ENCODE data around the gene C10orf67.
"Not testable (repeated sequence)": the region's sequence is repeated elsewhere in the genome, so short reads cannot be mapped to it uniquely, and the experiment has no call there.

Gene C10orf67

DNA sequence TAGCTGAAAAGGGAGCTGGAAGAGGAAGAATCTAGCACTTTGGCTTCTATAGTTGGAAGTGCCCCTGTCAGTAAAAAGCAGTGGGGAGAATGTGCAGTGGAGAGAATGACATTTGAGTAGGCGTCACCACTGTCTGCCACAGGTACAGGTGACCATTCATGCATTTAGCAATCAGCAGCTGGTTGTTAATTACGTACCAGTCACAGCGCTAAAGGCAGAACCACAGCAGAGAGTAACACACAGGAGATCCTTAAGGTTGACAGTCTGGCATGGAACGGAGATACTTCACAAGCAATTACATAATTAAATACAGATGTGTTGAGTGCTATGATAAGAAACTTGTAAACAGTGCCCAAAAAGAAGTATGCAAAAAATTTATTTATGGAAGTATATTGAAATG lies 24.8 kb downstream of the C10orf67 start:
- Mint-ChIP-seq H3K27me3 (peaks cover 10% of the 10 kb centered on the region), H3K36me3 (ENCODE audit: low read depth) (no peaks in the 10 kb centered on the region), H3K4me1 (ENCODE audit: low read depth) (peaks cover 8% of the 10 kb centered on the region), H3K27ac (no peak overlapping the region), H3K9me3 (no peaks in the 10 kb centered on the region), H3K4me3 (no peak overlapping the region)

DNA sequence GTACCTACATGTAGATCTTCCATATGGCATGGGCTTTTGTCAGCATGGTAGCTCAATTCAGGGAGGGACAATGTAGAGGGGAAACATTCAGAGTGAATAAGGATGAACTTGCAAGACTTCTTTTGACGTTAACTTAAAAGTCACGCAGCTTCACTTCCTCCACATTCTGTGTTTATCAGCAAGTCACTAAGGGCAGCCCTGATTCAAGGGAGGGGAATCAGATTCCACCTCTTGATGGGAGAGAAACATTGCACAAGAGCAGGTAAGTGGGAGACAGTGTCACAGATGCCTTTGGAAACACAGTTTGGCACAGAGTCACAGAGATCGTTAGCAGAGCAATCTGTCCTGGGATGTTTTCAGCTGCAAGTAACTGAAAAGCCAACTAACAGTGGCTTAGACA lies 26.2 kb downstream of the C10orf67 start:
- no peaks in the 10 kb centered on the region for H3K9me3 Mint-ChIP-seq
- H3K36me3 Mint-ChIP-seq (ENCODE audit: low read depth): no peaks in the 10 kb centered on the region
- no peaks in the 10 kb centered on the region for H3K27me3 Mint-ChIP-seq
- peaks cover 8% of the 10 kb centered on the region for H3K4me1 Mint-ChIP-seq (ENCODE audit: low read depth)
- H3K27ac Mint-ChIP-seq: no peak overlapping the region
- no peak overlapping the region for H3K4me3 Mint-ChIP-seq

DNA sequence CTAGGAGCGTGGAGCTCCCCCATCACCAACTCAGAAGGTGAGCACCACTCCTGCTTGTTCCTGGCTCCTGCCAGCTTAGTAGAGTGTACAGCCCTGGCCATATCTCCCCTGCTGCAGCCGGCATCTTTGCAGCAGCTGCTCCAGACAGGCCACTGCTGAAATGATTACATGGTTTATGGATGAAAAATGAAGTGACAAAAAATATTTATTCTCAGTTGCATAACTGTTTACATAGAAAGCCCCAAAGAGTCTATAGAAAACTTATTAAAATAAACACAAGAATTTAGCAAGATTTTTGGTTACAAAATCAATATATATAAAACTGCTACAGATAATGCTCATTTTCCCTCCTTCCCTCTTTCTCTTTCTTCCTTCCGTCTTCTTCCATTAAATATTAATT lies 27.2 kb downstream of the C10orf67 start:
- Mint-ChIP-seq H3K4me1 (ENCODE audit: low read depth) (peaks cover 4% of the 10 kb centered on the region), H3K36me3 (ENCODE audit: low read depth) (no peaks in the 10 kb centered on the region)

DNA sequence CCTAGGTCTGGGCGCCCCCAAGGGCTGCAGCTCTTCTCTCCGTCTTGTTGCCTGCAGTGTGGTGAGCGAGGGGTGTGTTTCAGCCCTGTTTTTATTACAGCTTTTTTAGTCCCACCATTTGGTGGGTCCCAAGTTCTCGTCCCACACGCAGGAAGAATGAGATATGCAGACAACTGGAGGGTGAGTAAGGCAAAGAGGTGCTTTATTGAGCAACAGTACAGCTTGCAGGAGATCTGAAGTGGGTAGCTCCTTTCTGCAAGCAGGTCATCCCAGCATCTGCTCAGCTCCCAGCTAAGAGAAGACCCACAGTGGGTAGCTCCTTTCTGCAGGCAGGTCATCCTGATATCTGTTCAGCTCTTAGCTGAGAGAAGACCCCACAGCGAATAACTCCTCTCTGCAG lies 28.2 kb downstream of the C10orf67 start:
- Mint-ChIP-seq H3K27ac (no peak overlapping the region), H3K27me3 (no peaks in the 10 kb centered on the region), H3K4me3 (no peak overlapping the region), H3K9me3 (no peaks in the 10 kb centered on the region), H3K4me1 (ENCODE audit: low read depth) (no peaks in the 10 kb centered on the region), H3K36me3 (ENCODE audit: low read depth) (no peaks in the 10 kb centered on the region)

More for the DNA sequence above, 27.2 kb downstream of the C10orf67 start:
- H3K9me3 Mint-ChIP-seq: no peaks in the 10 kb centered on the region
- no peaks in the 10 kb centered on the region for H3K27me3 Mint-ChIP-seq
- H3K4me3 Mint-ChIP-seq: no peak overlapping the region
- no peak overlapping the region for H3K27ac Mint-ChIP-seq

DNA sequence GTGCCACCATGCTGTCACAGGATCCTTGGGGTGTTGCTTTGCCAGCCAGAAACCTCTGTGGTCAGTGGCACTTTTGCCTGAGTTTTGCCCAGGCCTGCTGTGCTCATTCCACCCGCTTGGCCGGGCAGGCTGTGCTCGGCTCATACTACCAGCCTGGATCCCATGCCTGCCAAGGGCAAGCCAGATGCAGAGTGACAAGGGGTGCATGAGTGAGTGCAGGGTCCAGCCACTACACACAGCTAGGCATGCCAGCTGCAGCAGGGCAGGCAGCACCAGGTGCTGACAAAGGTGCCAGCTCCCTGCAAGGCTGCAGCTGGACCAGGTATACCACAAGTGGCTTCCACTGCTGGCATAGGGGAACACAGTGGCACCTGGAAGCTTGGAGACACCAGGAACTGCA lies 28.6 kb downstream of the C10orf67 start:
- Mint-ChIP-seq H3K4me1 (ENCODE audit: low read depth) (no peaks in the 10 kb centered on the region), H3K4me3 (no peak overlapping the region), H3K9me3 (no peaks in the 10 kb centered on the region), H3K36me3 (ENCODE audit: low read depth) (no peaks in the 10 kb centered on the region), H3K27me3 (no peaks in the 10 kb centered on the region), H3K27ac (no peak overlapping the region)

DNA sequence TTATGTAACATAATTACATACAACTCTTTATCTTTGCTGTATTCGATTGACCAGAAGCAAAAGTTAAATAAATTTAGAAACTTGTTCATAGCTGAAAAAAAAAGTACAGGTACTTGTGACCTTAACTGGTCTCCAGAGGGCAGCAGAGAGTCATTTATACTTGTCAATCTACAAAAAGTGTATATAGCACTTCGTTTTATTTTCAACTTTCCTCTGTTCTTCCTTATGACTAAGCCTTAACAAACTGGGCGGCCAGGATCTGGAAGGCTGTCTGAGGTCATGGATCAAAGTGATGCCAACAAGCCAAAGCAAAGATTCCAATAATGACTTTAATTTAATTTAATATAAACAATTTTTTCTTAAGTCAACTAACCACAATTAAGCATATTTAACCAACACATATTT lies 29.8 kb downstream of the C10orf67 start:
- Mint-ChIP-seq H3K4me1 (ENCODE audit: low read depth) (no peaks in the 10 kb centered on the region), H3K36me3 (ENCODE audit: low read depth) (no peaks in the 10 kb centered on the region), H3K4me3 (no peak overlapping the region), H3K27ac (no peak overlapping the region), H3K27me3 (no peaks in the 10 kb centered on the region), H3K9me3 (no peaks in the 10 kb centered on the region)

DNA sequence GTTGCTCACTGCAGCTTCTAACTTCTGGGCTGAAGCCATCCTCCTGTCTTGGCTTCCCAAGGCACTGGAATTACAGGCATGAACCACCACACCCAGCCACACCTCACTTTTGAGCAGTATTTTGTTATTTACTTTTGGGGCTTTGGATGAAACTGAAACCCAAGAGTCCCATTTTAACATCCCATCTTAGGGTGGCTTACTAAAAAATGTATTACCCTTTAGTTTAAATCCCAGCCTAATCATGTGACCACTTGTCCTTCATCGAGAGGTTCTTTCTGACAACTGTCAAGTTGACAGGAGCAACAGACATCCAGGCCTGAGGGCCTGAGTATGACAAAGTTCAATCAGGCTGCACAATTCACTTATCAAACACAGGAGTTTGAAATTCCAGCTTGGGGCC lies 33.6 kb downstream of the C10orf67 start:
- peaks cover 3% of the 10 kb centered on the region for H3K27me3 Mint-ChIP-seq
- no peak overlapping the region for H3K4me3 Mint-ChIP-seq
- H3K27ac Mint-ChIP-seq: no peak overlapping the region
- H3K36me3 Mint-ChIP-seq (ENCODE audit: low read depth): no peaks in the 10 kb centered on the region
- H3K4me1 Mint-ChIP-seq (ENCODE audit: low read depth): no peaks in the 10 kb centered on the region
- H3K9me3 Mint-ChIP-seq: no peaks in the 10 kb centered on the region

DNA sequence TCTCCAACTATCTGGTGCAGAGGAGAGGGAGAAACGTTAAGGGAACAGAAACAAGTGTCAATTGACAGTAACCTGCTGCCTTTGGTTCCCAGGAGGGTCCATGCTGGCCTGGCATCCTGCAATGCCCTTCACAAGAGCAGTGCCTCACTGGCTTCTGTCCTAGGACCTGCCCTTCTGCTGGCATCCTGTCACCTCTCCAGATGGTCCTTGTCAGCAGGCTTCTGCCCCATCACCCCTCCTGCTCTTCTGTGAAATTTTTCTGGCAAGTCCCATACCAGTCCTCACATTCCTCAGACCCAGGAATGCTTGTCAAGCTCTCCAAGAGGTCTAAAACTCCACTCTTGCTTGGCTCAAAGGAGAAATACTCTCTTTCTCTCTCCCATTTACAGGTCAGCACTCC lies 34.2 kb downstream of the C10orf67 start:
- Mint-ChIP-seq H3K4me1 (ENCODE audit: low read depth) (no peaks in the 10 kb centered on the region), H3K4me3 (no peak overlapping the region), H3K36me3 (ENCODE audit: low read depth) (no peaks in the 10 kb centered on the region), H3K27me3 (peaks cover 3% of the 10 kb centered on the region), H3K9me3 (no peaks in the 10 kb centered on the region), H3K27ac (no peak overlapping the region)

DNA sequence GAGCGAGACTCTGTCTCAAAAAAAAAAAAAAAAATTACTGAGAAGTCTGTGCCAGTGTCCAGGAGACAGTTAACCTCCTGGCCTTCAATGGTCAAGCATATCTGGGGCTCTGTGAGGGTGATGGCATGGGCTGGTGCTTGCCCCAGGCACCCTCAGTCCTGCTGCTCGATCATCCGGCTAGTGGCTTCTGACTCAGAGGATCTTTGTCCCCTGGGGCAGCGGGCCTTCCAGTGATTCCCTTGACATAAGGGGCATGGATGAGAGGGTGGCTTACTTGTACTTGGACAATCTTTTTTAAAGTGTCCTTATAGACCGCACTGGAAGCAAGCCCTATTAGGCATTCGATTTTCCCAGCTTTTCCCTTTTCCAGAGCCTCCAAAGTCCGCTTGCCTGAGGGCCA lies 44.6 kb downstream of the C10orf67 start:
- H3K36me3 Mint-ChIP-seq (ENCODE audit: low read depth); H3K27ac Mint-ChIP-seq; H3K4me3 Mint-ChIP-seq; H3K9me3 Mint-ChIP-seq; H3K27me3 Mint-ChIP-seq; H3K4me1 Mint-ChIP-seq (ENCODE audit: low read depth): not testable (repeated sequence)

DNA sequence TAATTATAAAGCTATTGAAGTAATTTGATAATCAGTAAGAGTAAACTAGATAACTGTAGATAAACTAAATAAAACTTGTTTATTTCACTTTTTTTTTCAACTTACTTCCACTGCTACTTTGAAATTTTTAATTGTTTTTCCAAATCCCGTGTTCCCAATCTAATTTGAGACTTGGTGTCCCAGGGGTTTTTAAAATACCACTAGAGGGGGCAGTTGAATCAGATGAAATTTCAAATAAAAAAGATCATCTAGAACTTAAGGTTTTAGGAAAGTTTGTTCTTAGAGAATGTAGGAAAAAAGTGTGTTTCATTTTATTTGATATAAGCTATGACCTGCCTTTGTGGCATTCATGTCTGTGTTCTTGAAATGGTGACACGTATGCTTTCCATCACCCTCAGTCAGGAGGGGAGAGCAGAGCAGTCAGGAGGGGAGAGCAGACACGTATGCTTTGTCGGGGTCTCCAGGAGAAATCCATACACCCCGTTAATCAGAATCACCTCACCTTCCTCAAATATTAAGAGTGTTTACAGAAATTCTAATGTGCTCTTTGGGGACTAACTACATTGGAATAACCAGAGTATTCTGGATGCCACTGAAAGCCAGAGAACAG lies 49.9 kb downstream of the C10orf67 start:
- H3K36me3 Mint-ChIP-seq (ENCODE audit: low read depth): no peaks in the 10 kb centered on the region
- no peak overlapping the region for H3K27ac Mint-ChIP-seq
- H3K4me3 Mint-ChIP-seq: no peak overlapping the region
- H3K27me3 Mint-ChIP-seq: peaks cover 29% of the 10 kb centered on the region
- no peaks in the 10 kb centered on the region for H3K4me1 Mint-ChIP-seq (ENCODE audit: low read depth)
- H3K9me3 Mint-ChIP-seq: no peaks in the 10 kb centered on the region

DNA sequence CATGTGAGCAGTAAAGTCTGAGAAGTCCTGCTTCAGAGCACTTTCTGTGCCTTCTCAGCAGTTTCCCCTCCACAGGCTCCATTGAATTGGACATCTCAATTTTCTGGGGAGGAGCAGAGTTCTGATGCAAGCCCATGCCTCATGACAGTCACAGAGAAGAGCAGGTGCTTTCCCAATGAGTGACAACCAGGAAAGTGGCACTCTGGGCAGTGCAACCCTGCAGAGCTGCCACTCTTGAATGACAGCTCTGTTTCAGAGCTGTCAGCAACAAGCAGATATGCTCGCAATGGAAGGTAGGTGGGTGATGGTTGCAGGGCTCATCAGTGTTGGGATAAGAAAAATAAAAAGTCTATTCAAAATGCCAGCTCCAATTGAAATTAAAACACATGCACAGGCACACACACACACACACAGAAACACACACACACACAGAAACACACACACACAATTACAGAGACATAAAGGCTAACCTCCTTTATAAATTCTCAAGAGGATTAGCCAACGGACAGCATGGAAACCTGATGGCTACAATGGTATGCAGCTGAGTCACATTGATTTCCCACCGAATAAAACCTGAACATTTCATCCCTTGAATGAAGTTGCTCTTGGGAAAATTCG lies 50.5 kb downstream of the C10orf67 start:
- Mint-ChIP-seq H3K27me3 (peaks cover 29% of the 10 kb centered on the region), H3K4me1 (ENCODE audit: low read depth) (no peaks in the 10 kb centered on the region), H3K27ac (no peak overlapping the region), H3K36me3 (ENCODE audit: low read depth) (no peaks in the 10 kb centered on the region), H3K4me3 (no peak overlapping the region), H3K9me3 (no peaks in the 10 kb centered on the region)

DNA sequence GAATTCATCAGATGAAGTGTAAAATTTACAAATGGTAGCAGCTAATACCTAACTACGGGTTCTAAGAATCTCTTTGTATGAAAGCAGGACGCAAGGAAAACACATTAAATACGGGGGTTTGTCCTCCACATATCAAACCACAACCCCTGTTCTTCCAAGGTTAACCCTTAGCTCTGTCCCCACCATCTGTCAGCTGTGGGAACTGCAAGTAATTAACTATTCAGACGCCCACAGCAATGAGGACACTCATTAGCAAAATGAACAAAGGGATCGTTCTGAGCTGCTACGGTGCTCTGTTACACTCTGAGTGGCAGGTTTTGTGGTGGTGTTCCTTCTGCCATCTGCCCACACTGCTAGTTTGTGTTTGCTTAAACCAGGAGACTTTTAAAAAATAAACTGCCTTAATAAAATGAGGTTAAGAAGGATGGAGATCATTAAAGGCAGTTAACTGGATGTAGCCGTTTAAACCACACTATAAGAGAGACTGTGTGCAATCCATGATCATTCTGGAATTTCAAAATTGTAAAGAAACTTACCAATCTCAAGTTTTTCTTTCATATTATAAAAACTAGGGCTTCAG lies 51.4 kb downstream of the C10orf67 start:
- Mint-ChIP-seq H3K27ac (no peak overlapping the region), H3K4me3 (no peak overlapping the region)

DNA sequence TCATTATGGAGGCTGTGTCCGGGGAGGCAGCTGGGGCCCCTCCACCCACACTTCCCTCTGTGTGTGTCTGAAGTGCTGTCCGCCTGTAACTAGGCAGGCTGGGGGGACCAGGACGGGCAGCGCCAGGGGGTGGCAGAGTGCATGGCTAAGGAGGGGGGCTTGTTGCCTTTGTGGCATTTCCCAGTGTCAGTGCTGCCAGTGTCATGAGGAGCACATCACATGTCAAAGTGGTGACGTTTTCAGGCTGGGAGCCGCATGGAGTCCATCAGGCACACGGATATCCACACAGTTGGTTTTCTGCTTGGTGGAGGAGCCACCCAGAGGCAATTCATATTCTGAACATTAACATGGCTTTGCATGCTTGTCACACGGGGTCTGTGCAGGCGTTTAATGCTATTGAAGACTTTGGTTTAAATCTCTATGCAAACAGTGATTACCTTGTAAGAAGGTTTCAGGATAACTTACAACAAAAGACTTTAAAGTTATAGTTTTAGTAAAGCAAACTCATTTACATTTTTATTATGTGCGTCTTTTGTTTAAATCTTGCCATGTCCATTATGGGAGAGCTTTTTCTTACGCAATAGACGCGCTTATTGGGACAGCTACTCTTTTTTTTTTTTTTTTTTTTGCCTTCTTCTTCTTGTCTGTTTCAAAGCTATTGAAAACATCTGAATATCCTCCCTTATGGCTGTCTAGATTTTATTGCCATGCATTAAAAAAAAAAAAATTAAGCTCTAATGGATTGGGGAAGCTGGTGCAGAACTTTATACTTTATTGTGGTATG lies 52.9 kb downstream of the C10orf67 start:
- H3K4me3 Mint-ChIP-seq: no peak overlapping the region
- no peaks in the 10 kb centered on the region for H3K36me3 Mint-ChIP-seq (ENCODE audit: low read depth)
- H3K27ac Mint-ChIP-seq: no peak overlapping the region
- peaks cover 24% of the 10 kb centered on the region for H3K27me3 Mint-ChIP-seq
- H3K9me3 Mint-ChIP-seq: no peaks in the 10 kb centered on the region
- H3K4me1 Mint-ChIP-seq (ENCODE audit: low read depth): no peaks in the 10 kb centered on the region

More for the DNA sequence above, 51.4 kb downstream of the C10orf67 start:
- Mint-ChIP-seq H3K4me1 (ENCODE audit: low read depth) (no peaks in the 10 kb centered on the region), H3K9me3 (no peaks in the 10 kb centered on the region), H3K36me3 (ENCODE audit: low read depth) (no peaks in the 10 kb centered on the region), H3K27me3 (peaks cover 29% of the 10 kb centered on the region)

DNA sequence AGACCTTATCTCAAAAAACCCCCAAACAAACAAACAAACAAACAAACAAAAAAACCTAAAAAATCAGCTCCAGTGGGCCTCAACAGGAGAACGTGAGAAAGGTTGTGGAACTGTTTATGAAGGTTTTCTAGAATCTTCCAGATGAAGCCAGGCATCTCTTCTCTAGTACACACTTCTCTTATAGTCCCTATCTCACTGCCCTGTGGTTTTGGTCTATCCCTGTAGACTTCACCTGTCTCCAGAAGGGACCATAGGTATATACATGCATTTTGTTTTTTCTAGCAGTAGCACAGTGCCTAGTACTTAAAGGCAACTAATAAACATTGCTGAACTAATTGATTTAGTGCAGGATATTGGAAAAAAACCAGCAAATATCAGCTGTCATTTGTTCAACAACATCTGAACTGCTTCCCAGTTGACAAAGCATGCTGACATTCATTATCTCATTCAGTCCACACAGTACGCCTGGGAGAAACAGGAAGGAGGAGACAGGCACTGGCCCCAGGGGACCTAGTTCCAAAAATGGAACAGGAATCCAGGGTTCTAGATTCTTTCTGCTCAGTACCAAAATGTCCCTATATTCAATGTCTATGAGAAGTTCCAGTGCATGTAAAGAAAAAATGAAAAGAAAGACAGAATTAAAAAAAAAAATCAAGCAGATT lies 59.8 kb downstream of the C10orf67 start:
- Mint-ChIP-seq H3K27me3 (peaks cover 17% of the 10 kb centered on the region), H3K4me3 (no peak overlapping the region), H3K9me3 (no peaks in the 10 kb centered on the region), H3K4me1 (ENCODE audit: low read depth) (no peaks in the 10 kb centered on the region), H3K36me3 (ENCODE audit: low read depth) (no peaks in the 10 kb centered on the region), H3K27ac (no peak overlapping the region)

DNA sequence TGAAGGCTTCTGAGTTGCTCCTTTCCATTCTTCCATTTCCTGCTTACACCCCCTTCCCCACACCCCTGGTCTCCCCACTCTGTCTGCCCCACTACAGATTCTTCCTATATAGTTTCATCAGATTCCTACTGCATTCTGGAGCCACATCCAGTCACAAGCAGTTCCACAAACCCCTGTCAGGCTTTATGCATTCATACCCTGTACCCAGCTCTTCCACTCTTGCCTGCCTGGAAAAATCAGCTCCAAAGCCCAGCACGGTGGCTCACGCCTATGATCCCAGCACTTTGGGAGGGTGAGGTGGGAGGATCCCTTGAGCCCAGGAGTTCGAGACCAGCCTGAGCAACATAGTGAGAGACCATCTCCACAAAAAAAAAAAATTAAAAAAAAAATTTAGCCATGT lies 60.4 kb downstream of the C10orf67 start:
- no peaks in the 10 kb centered on the region for H3K4me1 Mint-ChIP-seq (ENCODE audit: low read depth)
- no peak overlapping the region for H3K27ac Mint-ChIP-seq
- no peaks in the 10 kb centered on the region for H3K36me3 Mint-ChIP-seq (ENCODE audit: low read depth)
- peaks cover 17% of the 10 kb centered on the region for H3K27me3 Mint-ChIP-seq
- no peak overlapping the region for H3K4me3 Mint-ChIP-seq
- no peaks in the 10 kb centered on the region for H3K9me3 Mint-ChIP-seq

Data from stimulated activated naive CD8-positive, alpha-beta T cell treated with anti-CD3 and anti-CD28 coated beads, Interleukin-15, Interleukin-2, amounts not matched to agents 100 ng/mL and 50 ng/mL, for 24 hours (primary cell).